Naive thymus-derived CD4-positive, alpha-beta T cell (primary cell): Measurements from ENCODE around the gene ARHGAP18. TPM values are rescaled to one million over a fixed set of nuclear protein-coding genes. Genes with fewer than 3 reads are reported as not detected.

Source experiments
- ATAC-seq: fragments of 150-1000 bp; cut with Tn5 transposase; 2 replicates; pipeline ENCODE4 v1.10.0; 2021; ENCODE audit warnings: mild to moderate bottlenecking, moderate library complexity
- CTCF ChIA-PET: fragments of 350-600 bp; sonication (Branson Sonifier 250); formaldehyde crosslinking; loops from one replicate; lab custom pipeline; 2021; ENCODE audit warnings: antibody characterized with exemption; lab: Charles Lee
- POLR2A ChIA-PET: fragments of 350-600 bp; sonication (Branson Sonifier 250); formaldehyde crosslinking; loops from one replicate; lab custom pipeline; 2021; ENCODE audit warnings: antibody characterized with exemption, inconsistent platforms; lab: Charles Lee
- DNase-seq, 9 donors: peaks; one replicate each; pipeline versions ENCODE4 v3.0.0 to v3.0.0-alpha.2; 2020 to 2022; ENCODE audit warnings: mixed read lengths in 1 of 9
- H3K27ac ChIP-seq: one replicate; pipeline ENCODE4 v1.7.0; 2013; ENCODE audit warnings: mild to moderate bottlenecking, low read depth, low read length, moderate library complexity
- H3K27me3 ChIP-seq, 2 donors: one replicate each; pipeline ENCODE4 v1.7.0; 2013; ENCODE audit warnings: low read length in 2 of 2, mild to moderate bottlenecking in 2 of 2, moderate library complexity in 2 of 2; ENCODE audit not compliant: control insufficient read depth in 2 of 2, insufficient read depth in 2 of 2
- H3K36me3 ChIP-seq, 3 experiments: 1 replicate in 2 of 3; 2 replicates in 1 of 3; pipeline ENCODE4 v1.7.0; 2013; ENCODE audit warnings: low read length in 3 of 3, mild to moderate bottlenecking in 3 of 3, moderate library complexity in 1 of 3; ENCODE audit not compliant: insufficient read depth in 3 of 3, control insufficient read depth in 2 of 3
- H3K4me1 ChIP-seq, 2 donors: one replicate each; pipeline ENCODE4 v1.7.0; 2013; ENCODE audit warnings: low read length in 2 of 2, mild to moderate bottlenecking in 2 of 2, moderate library complexity in 1 of 2; ENCODE audit not compliant: control insufficient read depth in 2 of 2, insufficient read depth in 2 of 2
- H3K4me3 ChIP-seq: 2 replicates; pipeline ENCODE4 v1.7.0; 2013; ENCODE audit warnings: mild to moderate bottlenecking, low read length
- H3K9me3 ChIP-seq, 3 experiments: 1 replicate in 2 of 3; 2 replicates in 1 of 3; pipeline ENCODE4 v1.7.0; 2013; ENCODE audit warnings: low read length in 3 of 3; ENCODE audit not compliant: control insufficient read depth in 2 of 3
- H3K27ac Mint-ChIP-seq, 9 donors: one replicate each; pipeline ENCODE4 v1.8.0; 2020 to 2022; ENCODE audit warnings: mixed read lengths in 9 of 9, mild to moderate bottlenecking in 8 of 9, moderate library complexity in 5 of 9, inconsistent platforms in 2 of 9
- H3K27me3 Mint-ChIP-seq, 5 donors: one replicate each; pipeline ENCODE4 v1.8.0; 2021 to 2022; ENCODE audit warnings: mixed read lengths in 5 of 5, mild to moderate bottlenecking in 1 of 5
- H3K36me3 Mint-ChIP-seq, 5 donors: one replicate each; pipeline ENCODE4 v1.8.0; 2020 to 2022; ENCODE audit warnings: mixed read lengths in 5 of 5, mild to moderate bottlenecking in 3 of 5, inconsistent platforms in 1 of 5
- H3K4me1 Mint-ChIP-seq, 7 donors: one replicate each; pipeline ENCODE4 v1.8.0; 2020 to 2022; ENCODE audit warnings: mixed read lengths in 7 of 7, mild to moderate bottlenecking in 3 of 7, inconsistent platforms in 1 of 7
- H3K4me3 Mint-ChIP-seq, 10 donors: one replicate each; pipeline ENCODE4 v1.8.0; 2020 to 2022; ENCODE audit warnings: mild to moderate bottlenecking in 10 of 10, mixed read lengths in 10 of 10, moderate library complexity in 6 of 10, inconsistent platforms in 2 of 10
- H3K9me3 Mint-ChIP-seq, 11 donors: one replicate each; pipeline ENCODE4 v1.8.0; 2020 to 2022; ENCODE audit warnings: mixed read lengths in 11 of 11, mild to moderate bottlenecking in 4 of 11, inconsistent platforms in 1 of 11, moderate library complexity in 1 of 11
- intact Hi-C, 2 donors: fragments of 100-400 bp; cut with micrococcal nuclease; formaldehyde crosslinking; loops; one replicate each; pipeline ENCODE4 v1.15.1; 2023
- polyA plus RNA-seq, 2 donors: library from polyadenylated mRNA; unstranded; fragments of 300-500 nt; fragmentation: Illumina TruSeq; gene quantifications; one replicate each; pipeline ENCODE4 v1.2.3, GENCODE V29; 2021
- total RNA-seq, 6 experiments: library from RNA in 5 of 6; stranded (reverse) in 5 of 6; gene quantifications; 1 replicate in 5 of 6; 2 replicates in 1 of 6; pipeline ENCODE4 v1.2.3 and lab custom pipeline; 2021 to 2026

Gene ARHGAP18
- total and polyA plus RNA-seq, 7 experiments from 2014 or later = 0.53 to 9.4 (median 1.5) TPM

- peaks cover 0 to 6% (median 0%) of the 10 kb centered on the region in 5 donors for H3K36me3 Mint-ChIP-seq
- no peaks in the 10 kb centered on the region for H3K9me3 Mint-ChIP-seq
- H3K4me1 ChIP-seq = no peaks in the 10 kb centered on the region
- peaks cover 0 to 3% (median 0%) of the 10 kb centered on the region in 5 donors for H3K27me3 Mint-ChIP-seq
- H3K4me3 ChIP-seq = no peak overlapping the region
- H3K27ac Mint-ChIP-seq = no peak overlapping the region
- ChIA-PET POLR2A (interaction anchor here (0.6 kb wide), 1 partner anchor 934 kb away, joined by 3 read pairs; no protein-coding TSS in a partner anchor), CTCF (interaction anchor here (1.6 kb wide), 1 partner anchor 417 kb away, joined by 5 read pairs; no protein-coding TSS in a partner anchor)
- H3K27ac ChIP-seq = no peak overlapping the region
- H3K27me3 ChIP-seq = no peaks in the 10 kb centered on the region
- DNase-seq (no peak), ATAC-seq (no peak)
- H3K36me3 ChIP-seq = peaks cover 0 to 4% (median 0%) of the 10 kb centered on the region in 3 experiments
- no peaks in the 10 kb centered on the region for H3K4me1 Mint-ChIP-seq
- H3K4me3 Mint-ChIP-seq = no peak overlapping the region
- intact Hi-C loops = loop anchor here in 1 of 2 donors (10.0 kb wide), 1 partner anchor 620 kb away; the partner anchor contains the start of gene SAMD3
- no peaks in the 10 kb centered on the region for H3K9me3 ChIP-seq
These were observed 105.7 kb downstream of the ARHGAP18 start for GRCh38 chr6:129604321-129604720.

GRCh38 chr6:129603741-129604140 is 106.2 kb downstream of the ARHGAP18 start:
- no peak overlapping the region for H3K4me3 Mint-ChIP-seq
- peaks cover 0 to 3% (median 0%) of the 10 kb centered on the region in 5 donors for H3K27me3 Mint-ChIP-seq
- no peak for DNase-seq
- Histone ChIP-seq H3K36me3 (peaks cover 0 to 4% (median 0%) of the 10 kb centered on the region in 3 experiments), H3K27me3 (no peaks in the 10 kb centered on the region), H3K27ac (no peak overlapping the region), H3K9me3 (no peaks in the 10 kb centered on the region), H3K4me3 (no peak overlapping the region), H3K4me1 (no peaks in the 10 kb centered on the region)
- H3K36me3 Mint-ChIP-seq = peaks cover 0 to 5% (median 0%) of the 10 kb centered on the region in 5 donors
- intact Hi-C loops = loop anchor here in 1 of 2 donors (10.0 kb wide), 1 partner anchor 621 kb away; the partner anchor contains the start of gene SAMD3
- ChIA-PET CTCF (interaction anchor here (0.7 to 1.6 kb wide), 2 partner anchors 126 to 418 kb away, joined by 3 to 5 read pairs; no protein-coding TSS in a partner anchor), POLR2A (no interaction called here)
- H3K27ac Mint-ChIP-seq = no peak overlapping the region
- H3K4me1 Mint-ChIP-seq = peaks cover 0 to 1% (median 0%) of the 10 kb centered on the region in 7 donors
- no peaks in the 10 kb centered on the region for H3K9me3 Mint-ChIP-seq
- ATAC-seq = no peak

GRCh38 chr6:129601323-129601722 is 108.7 kb downstream of the ARHGAP18 start:
- Histone ChIP-seq H3K4me1 (no peaks in the 10 kb centered on the region), H3K9me3 (no peaks in the 10 kb centered on the region), H3K27me3 (no peaks in the 10 kb centered on the region), H3K27ac (no peak overlapping the region), H3K4me3 (no peak overlapping the region), H3K36me3 (peaks cover 0 to 4% (median 0%) of the 10 kb centered on the region in 3 experiments)
- ATAC-seq (no peak), DNase-seq (no peak)
- Mint-ChIP-seq H3K27ac (peak overlapping the region in 4 of 9 donors; percentile 18 to 51 (median 33)), H3K4me1 (peaks cover 0 to 2% (median 0%) of the 10 kb centered on the region in 7 donors), H3K36me3 (no peaks in the 10 kb centered on the region), H3K27me3 (peaks cover 0 to 3% (median 0%) of the 10 kb centered on the region in 5 donors), H3K9me3 (no peaks in the 10 kb centered on the region), H3K4me3 (no peak overlapping the region)
- ChIA-PET CTCF (interaction anchor here (0.7 to 7.1 kb wide), 4 partner anchors 100 to 420 kb away, joined by 3 to 114 read pairs (median 6); no protein-coding TSS in a partner anchor), POLR2A (no interaction called here)
- intact Hi-C loops = loop anchor here in 1 of 2 donors (10.0 kb wide), 1 partner anchor 623 kb away; the partner anchor contains the start of gene SAMD3

GRCh38 chr6:129599467-129599866 is 110.5 kb downstream of the ARHGAP18 start:
- POLR2A ChIA-PET = interaction anchor here (0.7 kb wide), 1 partner anchor 800 kb away, joined by 3 read pairs; no protein-coding TSS in a partner anchor
- DNase-seq (no peak), ATAC-seq (no peak)
- Histone ChIP-seq H3K36me3 (no peaks in the 10 kb centered on the region), H3K27me3 (no peaks in the 10 kb centered on the region), H3K27ac (no peak overlapping the region), H3K4me1 (no peaks in the 10 kb centered on the region), H3K9me3 (no peaks in the 10 kb centered on the region), H3K4me3 (no peak overlapping the region)
- Mint-ChIP-seq H3K27ac (no peak overlapping the region), H3K4me3 (no peak overlapping the region), H3K9me3 (no peaks in the 10 kb centered on the region), H3K4me1 (peaks cover 0 to 2% (median 0%) of the 10 kb centered on the region in 7 donors), H3K27me3 (peaks cover 0 to 3% (median 0%) of the 10 kb centered on the region in 5 donors), H3K36me3 (no peaks in the 10 kb centered on the region)
- intact Hi-C loops = loop anchor here in 1 of 2 donors (1.0 kb wide), 1 partner anchor 683 kb away; no protein-coding TSS in a partner anchor
- CTCF ChIA-PET = interaction anchor here (0.7 to 7.1 kb wide), 4 partner anchors 76 to 147 kb away, joined by 3 to 114 read pairs (median 4); no protein-coding TSS in a partner anchor

- ChIA-PET POLR2A (interaction anchor here (1.6 kb wide), 1 partner anchor 151 kb away, joined by 9 read pairs; no protein-coding TSS in a partner anchor), CTCF (interaction anchor here (0.5 to 7.1 kb wide), 24 partner anchors 8 to 641 kb away, joined by 3 to 114 read pairs (median 5); no protein-coding TSS in a partner anchor)
- Mint-ChIP-seq H3K9me3 (no peaks in the 10 kb centered on the region), H3K27me3 (peaks cover 0 to 3% (median 0%) of the 10 kb centered on the region in 5 donors), H3K4me3 (no peak overlapping the region), H3K4me1 (peaks cover 0 to 2% (median 0%) of the 10 kb centered on the region in 7 donors), H3K36me3 (no peaks in the 10 kb centered on the region), H3K27ac (no peak overlapping the region)
- no peaks in the 10 kb centered on the region for H3K27me3 ChIP-seq
- H3K4me1 ChIP-seq = no peaks in the 10 kb centered on the region
- intact Hi-C loops = loop anchor here (1.0 kb wide), 8 partner anchors 74 to 1245 kb away; no protein-coding TSS in a partner anchor
- ATAC-seq = peak; percentile 95
- no peak overlapping the region for H3K4me3 ChIP-seq
- H3K36me3 ChIP-seq = no peaks in the 10 kb centered on the region
- H3K27ac ChIP-seq = no peak overlapping the region
- peak in 7 of 9 donors; percentile 37 to 79 (median 70) for DNase-seq
- H3K9me3 ChIP-seq = no peaks in the 10 kb centered on the region
These were observed 111.5 kb downstream of the ARHGAP18 start for GRCh38 chr6:129598244-129599187.
